Subcutaneous adipose tissue (tissue), 4 donors: ENCODE results near the gene MVK. TPM values are rescaled to one million over a fixed set of nuclear protein-coding genes. Genes with fewer than 3 reads are reported as not detected.

Experiments used
- total RNA-seq, 4 donors: library from RNA; depleted of rRNA; stranded (reverse); fragments of >200 nt; gene quantifications; one replicate each; pipeline ENCODE4 v1.1.0, GENCODE V29; 2016
- TF ChIP-seq, protein P1 (sequence below): fragments of 450-650 bp; IDR thresholded peaks from one replicate; pipeline ENCODE4 v1.5.1; 2016; ENCODE audit warnings: low read depth, mild to moderate bottlenecking, control low read depth, antibody characterized with exemption, moderate library complexity

Gene MVK
- total RNA-seq, 4 donors from 2014 or later = 5.4 to 15.1 (median 11.5) TPM

GRCh38 chr12:109532721-109533486, 40.7 kb upstream of the MVK start:
- TF ChIP-seq, protein P1, sequence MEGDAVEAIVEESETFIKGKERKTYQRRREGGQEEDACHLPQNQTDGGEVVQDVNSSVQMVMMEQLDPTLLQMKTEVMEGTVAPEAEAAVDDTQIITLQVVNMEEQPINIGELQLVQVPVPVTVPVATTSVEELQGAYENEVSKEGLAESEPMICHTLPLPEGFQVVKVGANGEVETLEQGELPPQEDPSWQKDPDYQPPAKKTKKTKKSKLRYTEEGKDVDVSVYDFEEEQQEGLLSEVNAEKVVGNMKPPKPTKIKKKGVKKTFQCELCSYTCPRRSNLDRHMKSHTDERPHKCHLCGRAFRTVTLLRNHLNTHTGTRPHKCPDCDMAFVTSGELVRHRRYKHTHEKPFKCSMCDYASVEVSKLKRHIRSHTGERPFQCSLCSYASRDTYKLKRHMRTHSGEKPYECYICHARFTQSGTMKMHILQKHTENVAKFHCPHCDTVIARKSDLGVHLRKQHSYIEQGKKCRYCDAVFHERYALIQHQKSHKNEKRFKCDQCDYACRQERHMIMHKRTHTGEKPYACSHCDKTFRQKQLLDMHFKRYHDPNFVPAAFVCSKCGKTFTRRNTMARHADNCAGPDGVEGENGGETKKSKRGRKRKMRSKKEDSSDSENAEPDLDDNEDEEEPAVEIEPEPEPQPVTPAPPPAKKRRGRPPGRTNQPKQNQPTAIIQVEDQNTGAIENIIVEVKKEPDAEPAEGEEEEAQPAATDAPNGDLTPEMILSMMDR = no peak

GRCh38 chr12:109533487-109533740, 40.2 kb upstream of the MVK start:
- TF ChIP-seq, protein P1 = no peak

DNA sequence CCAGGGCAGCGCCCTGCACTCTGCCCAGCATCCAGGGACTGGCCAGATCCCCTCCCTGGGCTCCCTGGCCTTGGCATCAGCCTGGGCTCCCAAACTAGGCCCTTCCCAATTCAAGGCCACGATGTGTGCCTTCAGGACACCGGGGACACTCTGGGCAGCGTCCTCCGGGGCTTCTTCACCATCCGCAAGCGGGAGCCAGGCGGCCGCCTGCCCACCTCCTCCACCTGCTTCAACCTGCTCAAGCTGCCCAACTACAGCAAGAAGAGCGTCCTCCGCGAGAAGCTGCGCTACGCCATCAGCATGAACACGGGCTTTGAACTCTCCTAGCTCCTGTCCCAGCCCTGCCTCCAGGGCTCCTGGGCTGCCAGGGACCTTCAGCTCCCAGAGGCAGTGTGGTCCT, 39.1 kb upstream of the MVK start:
- TF ChIP-seq, protein P1 = no peak

GRCh38 chr12:109535231-109535862, 38.2 kb upstream of the MVK start:
- TF ChIP-seq, protein P1 = no peak

DNA sequence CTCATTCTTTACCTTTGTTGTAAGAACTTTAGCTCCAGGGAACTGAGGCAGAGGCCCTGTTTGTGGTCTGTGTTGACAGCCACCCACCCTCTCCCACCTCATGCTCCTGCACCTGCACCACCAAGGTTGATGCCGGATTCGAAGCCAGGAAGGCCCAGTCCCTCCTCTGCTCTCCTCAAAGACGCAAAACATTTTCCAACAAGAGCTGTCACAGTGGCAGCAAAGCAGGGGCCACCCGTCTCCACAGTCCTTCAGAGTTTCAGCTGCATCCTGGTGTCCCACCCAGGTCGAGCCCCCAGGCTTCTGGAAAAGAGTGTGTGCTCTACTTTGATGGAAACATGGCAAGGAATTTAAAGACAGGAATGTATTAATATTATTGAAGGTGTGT, 37.7 kb upstream of the MVK start:
- TF ChIP-seq, protein P1 = no peak

GRCh38 chr12:109537136-109537535, 36.5 kb upstream of the MVK start:
- TF ChIP-seq, protein P1 = no peak

GRCh38 chr12:109538191-109538863, 35.3 kb upstream of the MVK start:
- TF ChIP-seq, protein P1 = no peak
